ENCODE results near the gene MARK2.
A peak's percentile ranks its signal among the peaks of the same experiment; 100 is the strongest.
"Not testable (repeated sequence)": the region's sequence is repeated elsewhere in the genome, so short reads cannot be mapped to it uniquely, and the experiment has no call there.

MARK2 gene

GRCh38 chr11:63838678-63839507, at the start of gene MARK2:
Gene MARK2, plus strand, starts transcription at chr11:63839110. Its CDS starts 397 bp downstream, at chr11:63839507.
- peak; percentile 78 to 99 (median 98) for DNase-seq

- no peak for DNase-seq
Measured at GRCh38 chr11:63791495-63792167, 47.3 kb upstream of the MARK2 start.

- DNase-seq, result no peak
Measured at GRCh38 chr11:63793161-63793560, 45.7 kb upstream of the MARK2 start.

- no peak for DNase-seq
Measured at GRCh38 chr11:63795066-63795465, 43.8 kb upstream of the MARK2 start.

- DNase-seq, result no peak
Measured at GRCh38 chr11:63800921-63801320, 38.0 kb upstream of the MARK2 start.

- DNase-seq, result no peak
Measured at GRCh38 chr11:63802637-63803414, 36.1 kb upstream of the MARK2 start.

GRCh38 chr11:63804259-63804658, 34.7 kb upstream of the MARK2 start:
- DNase-seq, result no peak

GRCh38 chr11:63805844-63806415, 33.0 kb upstream of the MARK2 start:
- no peak for DNase-seq

- not testable (repeated sequence) for DNase-seq
Measured at GRCh38 chr11:63810383-63810782, 28.5 kb upstream of the MARK2 start.

GRCh38 chr11:63811522-63811921, 27.4 kb upstream of the MARK2 start:
- no peak for DNase-seq

GRCh38 chr11:63813035-63813562, 25.8 kb upstream of the MARK2 start, which contains the start of gene SPINDOC:
Gene SPINDOC, plus strand, starts transcription at chr11:63813456. Its CDS starts 231 bp downstream, at chr11:63813687.
- DNase-seq, result peak in 55 of 56 donors; percentile 4 to 89 (median 67)

GRCh38 chr11:63813563-63814382, 25.1 kb upstream of the MARK2 start:
- DNase-seq, result peak in 44 of 56 donors; percentile 7 to 72 (median 41)

- DNase-seq, result no peak
Measured at GRCh38 chr11:63814383-63814736, 24.6 kb upstream of the MARK2 start.

- no peak for DNase-seq
Measured at GRCh38 chr11:63816166-63816565, 22.7 kb upstream of the MARK2 start.

GRCh38 chr11:63816732-63817131, 22.2 kb upstream of the MARK2 start:
- no peak for DNase-seq

- no peak for DNase-seq
Measured at GRCh38 chr11:63817758-63818498, 21.0 kb upstream of the MARK2 start.

GRCh38 chr11:63818609-63819008, 20.3 kb upstream of the MARK2 start:
- no peak for DNase-seq

- DNase-seq, result no peak
Measured at GRCh38 chr11:63821411-63821810, 17.5 kb upstream of the MARK2 start.

- no peak for DNase-seq
Measured at GRCh38 chr11:63826471-63827190, 12.3 kb upstream of the MARK2 start.

Measured in amygdala (tissue), 56 donors.